HG02642 (cell line): ENCODE data around the gene IGF2.
"Not testable (repeated sequence)": the region's sequence is repeated elsewhere in the genome, so short reads cannot be mapped to it uniquely, and the experiment has no call there.

ENCODE experiments used
- ATAC-seq: cut with Tn5 transposase; IDR thresholded peaks from one replicate; pipeline ENCODE4 v1.9.1; 2021; ENCODE audit warnings: mild to moderate bottlenecking; ENCODE audit not compliant: unreplicated experiment, poor library complexity

IGF2 gene

DNA sequence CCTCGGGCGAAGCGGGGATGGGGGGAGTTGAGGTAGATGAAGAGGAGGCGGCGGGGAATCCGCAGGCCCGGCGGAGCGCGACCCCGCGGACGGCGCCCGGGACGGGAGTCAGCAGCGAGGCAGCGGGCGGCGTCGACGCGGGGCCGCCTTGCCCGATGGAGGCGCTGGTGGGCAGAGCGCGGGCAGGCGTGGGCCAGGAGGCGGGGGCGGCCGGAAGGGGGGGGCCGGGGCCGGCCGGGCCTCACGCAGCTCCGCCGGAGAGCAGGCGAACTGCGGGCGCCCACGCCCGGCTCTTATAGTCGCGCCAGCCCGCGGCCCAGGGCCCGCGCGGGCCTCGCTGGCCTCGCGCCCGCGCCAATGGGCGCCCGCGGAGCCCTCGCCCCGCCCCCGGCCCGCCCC lies at the start of gene IGF2:
Gene IGF2 (minus strand): TSS at position 267 of the 399 bp plus-strand sequence. CDS start 3,866 bp downstream, outside the sequence.
- ATAC-seq, result no peak

- no peak for ATAC-seq
Measured at GRCh38 chr11:2188745-2189144, 49.6 kb upstream of the IGF2 start.

DNA sequence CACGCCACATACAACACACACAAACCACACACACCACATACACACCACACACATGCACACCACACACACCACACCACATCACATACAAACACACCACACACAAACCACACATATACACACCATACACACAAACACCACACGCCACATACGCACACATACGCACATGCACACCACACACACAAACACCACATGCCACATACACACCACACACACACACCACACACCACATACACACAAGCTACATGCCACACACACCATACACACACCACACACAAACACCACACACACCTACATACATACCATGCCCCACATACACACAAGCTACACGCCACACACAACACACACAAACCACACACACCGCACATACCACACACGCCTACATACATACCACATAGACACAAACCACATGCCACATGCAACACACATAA lies 48.1 kb upstream of the IGF2 start:
- ATAC-seq, result no peak

- no peak for ATAC-seq
Measured at GRCh38 chr11:2186669-2187279, 47.6 kb upstream of the IGF2 start.

DNA sequence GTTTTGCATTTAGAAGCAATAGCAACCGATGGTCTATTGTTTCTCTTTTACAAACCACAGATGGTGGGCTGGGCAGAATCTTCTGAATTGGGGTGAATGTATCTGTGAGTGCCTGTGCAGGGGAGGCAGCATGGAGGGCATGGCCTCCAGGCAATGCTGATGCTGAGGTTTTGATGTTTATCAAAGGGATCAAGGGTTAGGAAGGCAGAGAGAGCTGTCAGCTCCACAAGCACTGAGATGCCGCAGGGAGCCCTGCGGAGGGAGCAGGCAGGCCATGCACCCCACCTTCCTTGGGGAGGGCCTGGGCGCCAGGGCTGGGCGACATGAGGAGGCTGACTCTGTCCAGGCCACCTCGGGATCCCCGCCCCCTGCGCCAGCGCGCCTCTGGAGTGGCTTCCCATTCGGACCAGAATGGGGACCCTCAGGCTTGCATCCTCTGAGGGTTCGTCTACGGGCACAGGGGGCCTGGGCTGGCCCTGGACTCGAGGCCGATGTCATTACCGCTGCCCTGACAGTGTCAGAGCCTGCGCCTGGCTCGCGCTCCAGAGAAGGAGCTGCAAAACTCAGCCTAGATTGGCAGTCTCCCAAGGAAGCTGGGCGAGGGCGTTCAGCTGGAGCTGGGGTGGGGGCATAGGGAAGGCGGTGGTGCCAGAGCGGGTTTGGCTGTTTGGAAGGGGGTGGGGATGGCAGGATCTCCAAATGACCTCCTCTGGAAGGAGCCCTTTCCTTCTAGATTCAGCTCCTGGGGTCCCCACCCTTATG lies 46.3 kb upstream of the IGF2 start:
- ATAC-seq, result no peak

GRCh38 chr11:2182692-2183474 lies 43.7 kb upstream of the IGF2 start:
- ATAC-seq, result no peak

DNA sequence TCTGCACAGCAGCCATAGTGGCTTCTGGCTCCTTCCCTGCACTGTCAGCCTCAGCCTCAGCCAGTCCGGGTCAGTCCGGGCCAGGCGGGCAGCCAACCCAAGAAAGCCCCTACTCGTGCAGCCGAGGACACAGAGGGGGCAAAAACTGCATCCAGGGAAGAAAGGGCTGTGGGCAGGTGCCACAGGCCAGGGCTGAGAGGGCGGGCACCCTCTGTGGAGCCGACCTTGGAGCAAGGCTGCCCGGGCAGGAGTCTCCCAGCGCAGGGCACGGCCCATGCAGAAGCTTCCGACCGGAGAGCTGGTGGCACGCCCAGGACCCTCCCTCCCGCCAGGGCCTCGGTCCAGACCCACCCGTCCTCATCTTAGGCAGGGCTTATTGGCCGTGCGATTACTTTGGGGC lies 42.9 kb upstream of the IGF2 start:
- ATAC-seq, result no peak

- no peak for ATAC-seq
Measured at GRCh38 chr11:2180789-2181370, 41.7 kb upstream of the IGF2 start.

GRCh38 chr11:2180347-2180746 lies 41.2 kb upstream of the IGF2 start:
- no peak for ATAC-seq

GRCh38 chr11:2179516-2179915 lies 40.3 kb upstream of the IGF2 start:
- ATAC-seq, result no peak

DNA sequence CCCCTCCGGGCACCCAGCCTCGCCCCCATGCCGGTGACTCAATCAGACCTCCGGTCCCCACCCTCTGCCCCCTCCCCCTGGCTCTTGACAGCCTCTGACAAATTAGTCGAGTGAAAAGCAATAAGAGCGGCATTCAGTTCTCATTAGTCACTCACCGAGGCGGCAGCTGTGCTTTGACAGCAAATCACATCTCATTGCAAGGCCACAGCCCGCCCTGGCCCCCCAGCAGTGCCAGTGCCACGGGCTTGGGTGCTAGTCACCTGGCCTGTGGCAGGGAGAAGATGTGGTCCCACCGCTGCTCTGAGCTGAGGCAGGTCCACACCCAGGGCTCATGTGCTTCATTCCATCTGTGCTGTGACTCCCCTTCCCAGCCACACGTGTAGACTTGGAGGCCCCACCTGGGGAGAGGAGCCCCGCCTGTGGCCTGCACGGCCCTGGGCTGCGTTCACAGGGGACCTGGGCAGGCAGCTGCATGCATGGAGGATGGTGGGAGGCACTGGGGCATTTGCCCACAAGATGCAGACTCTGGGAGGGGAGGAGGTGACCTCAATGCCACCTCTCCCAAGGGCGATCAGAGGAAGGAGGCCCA lies 39.8 kb upstream of the IGF2 start:
- ATAC-seq, result no peak

DNA sequence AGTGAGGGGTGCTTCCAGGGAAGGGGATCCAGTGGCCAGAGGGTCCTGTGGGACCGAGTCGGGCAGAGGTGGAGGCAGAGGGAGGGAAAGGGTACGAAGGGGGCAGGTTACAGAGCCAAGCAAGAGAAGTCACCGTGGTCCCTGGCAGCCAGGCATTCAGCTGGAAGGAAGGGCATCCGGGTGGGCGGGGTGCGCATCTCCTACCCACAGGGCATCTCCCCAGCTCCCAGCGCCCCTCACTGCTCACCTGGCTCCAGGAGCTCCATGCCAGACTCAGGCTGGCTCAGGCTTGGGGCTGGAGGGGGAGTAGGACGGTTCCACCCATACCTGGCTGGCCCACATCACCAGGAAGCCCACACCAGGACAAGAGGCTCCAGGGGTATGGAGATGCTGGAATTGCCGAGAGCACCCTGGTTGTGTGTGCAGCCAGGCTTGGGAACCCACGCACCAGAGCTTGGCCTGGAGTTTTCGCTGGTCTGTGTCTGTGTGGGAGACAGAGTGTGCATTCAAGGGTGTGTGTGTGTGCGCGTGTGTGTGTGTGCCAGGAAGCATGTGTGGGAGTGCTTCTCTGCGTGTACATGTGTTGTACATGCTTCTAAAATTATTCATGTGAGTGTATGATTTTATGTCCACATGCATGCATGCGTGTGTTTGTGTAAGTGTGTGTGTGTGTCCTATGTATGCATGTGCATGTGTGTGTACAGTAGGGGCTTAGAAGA lies 39.0 kb upstream of the IGF2 start:
- not testable (repeated sequence) for ATAC-seq

- no peak for ATAC-seq
Measured at GRCh38 chr11:2177076-2177475, 37.9 kb upstream of the IGF2 start.

DNA sequence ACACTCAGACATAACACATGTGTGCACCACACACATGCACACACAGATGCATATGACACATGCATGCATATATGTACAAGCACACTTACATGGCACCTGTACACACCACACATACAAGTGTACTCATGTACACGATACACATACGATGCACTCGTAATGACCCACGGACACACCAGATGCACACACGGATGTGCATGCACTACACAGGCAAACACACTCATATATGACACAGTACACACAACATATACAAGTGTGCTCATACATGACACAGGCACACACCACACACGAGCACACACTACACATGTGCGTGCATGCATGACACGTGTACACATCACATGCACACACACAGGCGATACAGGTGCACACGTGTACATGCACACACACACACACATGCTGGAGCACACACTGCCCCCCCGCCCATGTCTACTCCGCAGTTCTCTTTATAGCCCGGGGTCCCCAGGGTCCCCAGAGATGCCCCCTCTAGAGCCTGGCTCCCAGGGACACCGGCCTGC lies 37.3 kb upstream of the IGF2 start:
- no peak for ATAC-seq

GRCh38 chr11:2175659-2176058 lies 36.5 kb upstream of the IGF2 start:
- ATAC-seq, result no peak

- ATAC-seq, result no peak
Measured at GRCh38 chr11:2174361-2174760, 35.2 kb upstream of the IGF2 start.

- no peak for ATAC-seq
Measured at GRCh38 chr11:2173761-2174160, 34.6 kb upstream of the IGF2 start.

DNA sequence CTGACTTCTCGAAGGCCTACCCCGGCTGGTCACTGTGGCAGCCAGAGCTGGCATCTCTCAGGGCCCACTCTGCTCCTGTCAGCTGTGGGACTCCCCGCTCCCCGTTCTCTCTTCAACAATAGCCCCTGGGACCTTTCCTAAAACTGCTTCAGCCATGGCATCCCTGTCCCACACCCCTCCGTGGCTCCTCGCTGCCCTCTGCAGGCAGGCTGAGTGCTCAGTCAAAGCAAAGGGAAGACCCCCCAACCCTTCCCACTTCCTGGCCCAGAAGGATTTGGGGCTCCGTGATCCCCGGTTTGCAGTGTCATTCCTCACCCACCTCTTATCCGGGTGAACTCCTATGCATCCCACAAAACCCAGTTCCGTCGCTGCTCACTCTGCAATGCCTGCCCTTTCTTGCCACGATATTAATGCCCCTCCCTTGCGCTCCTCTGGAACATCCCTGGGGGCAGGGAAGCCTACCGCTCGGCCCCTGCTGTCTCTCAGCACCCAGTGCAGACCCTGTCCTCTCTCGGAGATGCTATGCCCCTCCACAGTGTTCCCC lies 34.0 kb upstream of the IGF2 start:
- no peak for ATAC-seq

GRCh38 chr11:2172676-2173075 lies 33.5 kb upstream of the IGF2 start:
- no peak for ATAC-seq
